Activated CD8-positive, alpha-beta memory T cell treated with anti-CD3 and anti-CD28 coated beads for 48 hours (primary cell): ENCODE measurements around the gene CST6.

Source experiments
- DNase-seq, 3 experiments: peaks; one replicate each; pipeline ENCODE4 v3.0.0-alpha.2; 2020; ENCODE audit warnings: low read depth in 2 of 3, low spot score in 2 of 3

The CST6 gene

GRCh38 chr11:66011785-66012303, at the start of gene CST6:
CST6 (plus strand) TSS chr11:66012008; CDS start chr11:66012045, 37 bp downstream.
- DNase-seq = no peak

GRCh38 chr11:65962141-65962564, 49.7 kb upstream of the CST6 start:
- DNase-seq = no peak

GRCh38 chr11:65964906-65965305, 46.9 kb upstream of the CST6 start:
- no peak for DNase-seq

GRCh38 chr11:65965986-65966762, 45.6 kb upstream of the CST6 start:
- no peak for DNase-seq

GRCh38 chr11:65967329-65967934, 44.4 kb upstream of the CST6 start:
- DNase-seq = no peak

GRCh38 chr11:65968600-65969482, 43.0 kb upstream of the CST6 start:
- DNase-seq = no peak

GRCh38 chr11:65972116-65972515, 39.7 kb upstream of the CST6 start:
- DNase-seq = no peak

- DNase-seq = no peak
Measured at GRCh38 chr11:65973439-65974110, 38.2 kb upstream of the CST6 start.

GRCh38 chr11:65975771-65976170, 36.0 kb upstream of the CST6 start:
- DNase-seq = no peak

- DNase-seq = no peak
Measured at GRCh38 chr11:65976216-65977176, 35.3 kb upstream of the CST6 start.

GRCh38 chr11:65977621-65978390, 34.0 kb upstream of the CST6 start:
- no peak for DNase-seq

GRCh38 chr11:65978391-65979238, 33.2 kb upstream of the CST6 start:
- DNase-seq = no peak

GRCh38 chr11:65979261-65979759, 32.5 kb upstream of the CST6 start:
- DNase-seq = no peak

- DNase-seq = no peak
Measured at GRCh38 chr11:65981101-65981740, 30.6 kb upstream of the CST6 start.

- DNase-seq = no peak
Measured at GRCh38 chr11:65981972-65982823, 29.6 kb upstream of the CST6 start.

GRCh38 chr11:65982824-65983588, 28.8 kb upstream of the CST6 start:
- no peak for DNase-seq
